Measurements from ENCODE around the gene PLB1. TPM values are rescaled to one million over a fixed set of nuclear protein-coding genes. Genes with fewer than 3 reads are reported as not detected.

The PLB1 gene
- total RNA-seq, 2 experiments from 2014 or later, result 0.87 to 1.1 TPM

GRCh38 chr2:28616396-28616999 is 120.6 kb downstream of the PLB1 start:
- no peaks in the 10 kb centered on the region for H3K36me3 Mint-ChIP-seq (ENCODE audit: low read depth)
- no peaks in the 10 kb centered on the region for H3K9me3 Mint-ChIP-seq (ENCODE audit: low read depth)
- H3K4me3 Mint-ChIP-seq, result no peak overlapping the region
- peaks cover 57% of the 10 kb centered on the region for H3K4me1 Mint-ChIP-seq
- DNase-seq (no peak), ATAC-seq (no peak)
- no peak overlapping the region for H3K27ac Mint-ChIP-seq
- intact Hi-C loops (cut with DNase I, micrococcal nuclease), result no loop called here
- H3K27me3 Mint-ChIP-seq, result no peaks in the 10 kb centered on the region
- CTCF ChIA-PET, result interaction anchor here (0.6 to 7.4 kb wide), 9 partner anchors 10 to 137 kb away, joined by 3 to 55 read pairs (median 3); no protein-coding TSS in a partner anchor
- POLR2A ChIA-PET, result no interaction called here

- intact Hi-C loops (cut with DNase I, micrococcal nuclease), result no loop called here
- H3K4me3 Mint-ChIP-seq, result no peak overlapping the region
- no peaks in the 10 kb centered on the region for H3K27me3 Mint-ChIP-seq
- H3K9me3 Mint-ChIP-seq (ENCODE audit: low read depth), result no peaks in the 10 kb centered on the region
- CTCF ChIA-PET, result interaction anchor here (0.6 to 1.9 kb wide), 5 partner anchors 8 to 24 kb away, joined by 3 to 9 read pairs (median 3); no protein-coding TSS in a partner anchor
- no peak overlapping the region for H3K27ac Mint-ChIP-seq
- H3K36me3 Mint-ChIP-seq (ENCODE audit: low read depth), result no peaks in the 10 kb centered on the region
- no peak for ATAC-seq
- peaks cover 61% of the 10 kb centered on the region for H3K4me1 Mint-ChIP-seq
- no peak for DNase-seq
- POLR2A ChIA-PET, result interaction anchor here (0.7 kb wide), 1 partner anchor 652 kb away, joined by 3 read pairs; no protein-coding TSS in a partner anchor
Observed at GRCh38 chr2:28617502-28618184, 121.8 kb downstream of the PLB1 start.

GRCh38 chr2:28618221-28619141 is 122.6 kb downstream of the PLB1 start:
- intact Hi-C loops (cut with DNase I, micrococcal nuclease), result no loop called here
- Mint-ChIP-seq H3K9me3 (ENCODE audit: low read depth) (peaks cover 5% of the 10 kb centered on the region), H3K4me3 (no peak overlapping the region), H3K4me1 (peaks cover 68% of the 10 kb centered on the region), H3K27me3 (no peaks in the 10 kb centered on the region), H3K27ac (peak overlapping the region; percentile 49), H3K36me3 (ENCODE audit: low read depth) (no peaks in the 10 kb centered on the region)
- DNase-seq, result no peak
- ATAC-seq, result no peak
- ChIA-PET CTCF (interaction anchor here (0.9 to 1.9 kb wide), 4 partner anchors 12 to 25 kb away, joined by 3 to 9 read pairs (median 6); no protein-coding TSS in a partner anchor), POLR2A (no interaction called here)

DNA sequence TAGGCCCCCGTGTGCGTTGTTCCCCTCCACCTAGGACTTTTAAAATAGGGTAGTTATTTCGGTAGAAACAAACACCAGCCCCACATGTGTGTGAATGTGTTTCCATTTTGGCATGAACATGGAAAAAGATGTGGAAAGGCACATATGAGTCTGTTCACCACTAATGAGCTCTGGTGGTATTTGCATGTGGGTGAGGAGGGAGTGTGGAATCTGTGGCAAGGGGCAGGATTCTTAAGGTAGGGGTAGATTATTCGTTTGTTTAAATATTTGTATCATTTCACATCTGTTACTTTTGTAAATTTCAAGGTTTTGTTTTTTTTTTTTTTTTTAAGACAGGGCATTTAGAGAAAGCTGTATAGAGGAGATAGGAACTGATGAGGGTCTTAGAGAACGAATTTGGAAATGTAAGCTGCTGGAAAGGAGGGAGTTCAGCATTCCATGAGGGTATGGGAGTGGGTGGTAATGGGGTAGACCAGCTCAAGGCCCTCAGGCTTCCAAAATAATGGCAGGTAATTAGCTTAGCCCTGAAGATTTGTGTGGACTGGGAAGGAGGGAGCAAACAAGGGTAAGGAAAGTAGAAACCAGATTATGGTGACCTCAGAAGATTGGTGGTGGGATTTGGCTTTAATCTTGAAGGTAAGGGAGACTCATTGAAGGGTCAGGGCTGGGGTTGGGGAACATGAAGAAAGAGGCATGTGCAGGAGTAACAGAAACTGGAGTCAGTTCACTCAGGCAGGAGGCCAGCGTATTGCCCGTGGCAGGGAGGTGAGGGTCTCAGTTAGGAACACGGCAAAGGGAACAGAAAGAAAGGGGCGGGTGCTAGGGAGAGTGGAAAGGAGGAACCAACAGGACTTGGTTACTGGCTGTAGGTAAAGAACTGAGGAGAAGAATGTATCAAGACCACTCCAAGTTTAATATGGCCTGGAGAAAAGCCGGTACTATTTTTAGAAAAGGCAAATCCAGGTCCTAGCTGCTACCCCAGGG is 123.6 kb downstream of the PLB1 start:
- no peaks in the 10 kb centered on the region for H3K27me3 Mint-ChIP-seq
- H3K36me3 Mint-ChIP-seq (ENCODE audit: low read depth), result peaks cover 2% of the 10 kb centered on the region
- intact Hi-C loops (cut with DNase I, micrococcal nuclease), result loop anchor here (2.0 to 10.0 kb wide), 2 partner anchors 131 to 1525 kb away; partner anchors contain the start of genes PPP1CB (in 1 of the 2) and YPEL5 (in 1 of the 2)
- DNase-seq (no peak), ATAC-seq (no peak)
- POLR2A ChIA-PET, result no interaction called here
- H3K4me3 Mint-ChIP-seq, result no peak overlapping the region
- CTCF ChIA-PET, result interaction anchor here (1.1 to 2.9 kb wide), 2 partner anchors 22 to 25 kb away, joined by 4 to 18 read pairs; no protein-coding TSS in a partner anchor
- H3K4me1 Mint-ChIP-seq, result peaks cover 79% of the 10 kb centered on the region
- H3K27ac Mint-ChIP-seq, result peak overlapping the region; percentile 63
- peaks cover 5% of the 10 kb centered on the region for H3K9me3 Mint-ChIP-seq (ENCODE audit: low read depth)

- H3K4me3 Mint-ChIP-seq, result no peak overlapping the region
- peaks cover 2% of the 10 kb centered on the region for H3K36me3 Mint-ChIP-seq (ENCODE audit: low read depth)
- intact Hi-C loops (cut with DNase I, micrococcal nuclease), result loop anchor here (2.0 to 10.0 kb wide), 2 partner anchors 130 to 1524 kb away; partner anchors contain the start of genes PPP1CB (in 1 of the 2) and YPEL5 (in 1 of the 2)
- H3K4me1 Mint-ChIP-seq, result peaks cover 87% of the 10 kb centered on the region
- H3K27ac Mint-ChIP-seq, result peak overlapping the region; percentile 81
- DNase-seq (peak; percentile 18), ATAC-seq (no peak)
- POLR2A ChIA-PET, result no interaction called here
- H3K9me3 Mint-ChIP-seq (ENCODE audit: low read depth), result peaks cover 5% of the 10 kb centered on the region
- CTCF ChIA-PET, result interaction anchor here (2.0 to 2.9 kb wide), 2 partner anchors 8 to 26 kb away, joined by 9 to 18 read pairs; no protein-coding TSS in a partner anchor
- no peaks in the 10 kb centered on the region for H3K27me3 Mint-ChIP-seq
Observed at GRCh38 chr2:28620291-28620793, 124.5 kb downstream of the PLB1 start.

GRCh38 chr2:28620801-28621171 is 124.9 kb downstream of the PLB1 start:
- peaks cover 2% of the 10 kb centered on the region for H3K36me3 Mint-ChIP-seq (ENCODE audit: low read depth)
- H3K27ac Mint-ChIP-seq, result peak overlapping the region; percentile 96
- peak; percentile 18 for DNase-seq

DNA sequence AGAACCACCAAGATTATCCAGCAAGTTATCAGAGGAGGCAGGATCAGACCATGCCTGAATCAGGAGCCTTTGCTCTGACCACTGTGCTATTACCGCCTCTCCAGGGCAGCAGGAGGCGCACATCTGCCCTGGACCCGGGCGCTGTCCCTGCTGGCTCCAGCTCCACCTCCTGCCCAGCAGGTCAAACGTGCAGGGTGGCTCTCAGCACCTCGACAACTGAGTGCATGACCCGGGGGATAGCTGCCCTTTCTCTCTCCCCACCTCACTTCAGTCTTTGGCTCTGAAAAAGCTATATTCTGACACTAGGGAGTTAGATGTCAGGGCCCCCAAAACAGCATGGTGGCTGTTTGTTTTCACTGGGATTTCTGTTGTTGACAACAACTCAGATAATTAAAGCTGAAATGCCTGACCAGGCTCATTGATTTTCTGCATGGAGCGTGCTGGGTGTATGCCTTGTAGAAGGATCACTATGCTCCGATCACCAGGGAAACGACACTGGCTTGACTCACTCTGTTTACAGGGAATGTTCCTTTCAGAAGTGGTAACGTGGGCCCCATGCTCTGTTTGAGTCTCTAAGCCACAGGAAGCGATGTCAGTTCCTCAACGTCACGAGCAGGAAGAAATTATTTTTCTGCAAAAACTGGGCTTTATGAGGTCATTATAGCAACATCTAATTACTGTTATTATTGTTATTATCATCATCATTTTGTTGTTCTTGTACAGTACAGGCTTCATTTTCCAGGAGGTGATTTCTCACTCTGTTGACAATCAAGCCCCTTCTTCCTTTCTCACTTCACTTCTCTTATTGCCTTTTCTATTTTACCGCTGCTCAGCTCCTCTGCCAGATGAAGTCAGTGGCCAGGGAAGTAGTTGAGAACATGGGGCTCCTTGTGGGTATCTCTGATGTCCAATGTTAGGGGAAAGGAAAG is 125.6 kb downstream of the PLB1 start:
- Mint-ChIP-seq H3K27ac (peak overlapping the region; percentile 96), H3K4me3 (peak overlapping the region; percentile 49), H3K9me3 (ENCODE audit: low read depth) (peaks cover 5% of the 10 kb centered on the region), H3K27me3 (no peaks in the 10 kb centered on the region), H3K36me3 (ENCODE audit: low read depth) (peaks cover 2% of the 10 kb centered on the region), H3K4me1 (peaks cover 95% of the 10 kb centered on the region)
- intact Hi-C loops (cut with DNase I, micrococcal nuclease), result loop anchor here (1.0 to 10.0 kb wide), 3 partner anchors 129 to 1523 kb away; partner anchors contain the start of genes PPP1CB (in 2 of the 2) and YPEL5 (in 1 of the 2)
- CTCF ChIA-PET, result interaction anchor here (0.5 to 2.9 kb wide), 4 partner anchors 9 to 126 kb away, joined by 3 to 18 read pairs (median 6); no protein-coding TSS in a partner anchor
- POLR2A ChIA-PET, result interaction anchor here (1.1 kb wide), 1 partner anchor 37 kb away, joined by 4 read pairs; no protein-coding TSS in a partner anchor
- peak; percentile 73 for ATAC-seq
- DNase-seq, result peak; percentile 81

More at GRCh38 chr2:28620801-28621171, 124.9 kb downstream of the PLB1 start:
- Mint-ChIP-seq H3K4me3 (no peak overlapping the region), H3K27me3 (no peaks in the 10 kb centered on the region), H3K9me3 (ENCODE audit: low read depth) (peaks cover 5% of the 10 kb centered on the region), H3K4me1 (peaks cover 91% of the 10 kb centered on the region)
- ChIA-PET POLR2A (interaction anchor here (1.1 kb wide), 1 partner anchor 37 kb away, joined by 4 read pairs; no protein-coding TSS in a partner anchor), CTCF (interaction anchor here (2.0 to 2.9 kb wide), 2 partner anchors 9 to 26 kb away, joined by 9 to 18 read pairs; no protein-coding TSS in a partner anchor)
- no peak for ATAC-seq
- intact Hi-C loops (cut with DNase I, micrococcal nuclease), result loop anchor here (1.0 to 10.0 kb wide), 3 partner anchors 130 to 1524 kb away; partner anchors contain the start of genes PPP1CB (in 2 of the 2) and YPEL5 (in 1 of the 2)

DNA sequence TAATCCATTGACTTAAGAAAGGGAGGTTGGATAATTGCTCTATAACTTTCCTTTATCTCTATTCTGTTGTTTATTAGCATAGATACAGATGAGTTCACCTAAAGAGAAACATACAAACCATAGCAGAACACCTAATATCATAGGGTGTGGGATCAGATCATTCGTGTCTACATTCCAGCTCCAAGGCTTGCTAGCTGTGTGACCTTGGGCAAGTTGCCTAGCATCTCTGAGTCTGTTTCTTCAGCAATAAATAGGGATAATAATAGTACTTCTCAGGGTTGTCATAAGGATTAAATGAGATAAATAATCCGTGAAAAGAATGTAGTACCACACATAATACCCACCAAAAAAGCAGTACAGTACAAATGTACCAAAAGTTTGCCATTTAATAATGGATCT is 126.2 kb downstream of the PLB1 start:
- CTCF ChIA-PET, result interaction anchor here (2.0 to 2.9 kb wide), 2 partner anchors 10 to 27 kb away, joined by 9 to 18 read pairs; no protein-coding TSS in a partner anchor
- Mint-ChIP-seq H3K9me3 (ENCODE audit: low read depth) (peaks cover 5% of the 10 kb centered on the region), H3K4me3 (peak overlapping the region; percentile 49), H3K36me3 (ENCODE audit: low read depth) (peaks cover 2% of the 10 kb centered on the region), H3K4me1 (peaks cover 96% of the 10 kb centered on the region), H3K27me3 (no peaks in the 10 kb centered on the region), H3K27ac (peak overlapping the region; percentile 96)
- intact Hi-C loops (cut with DNase I, micrococcal nuclease), result loop anchor here in 1 of 2 experiments (10.0 kb wide), 1 partner anchor 1523 kb away; the partner anchor contains the start of gene YPEL5
- DNase-seq (no peak), ATAC-seq (no peak)
- POLR2A ChIA-PET, result no interaction called here
